ENCODE data around the gene PLSCR3.

GRCh38 chr17:7423679-7424078, 29.4 kb upstream of the PLSCR3 start:
- TF ChIP-seq, protein P1, sequence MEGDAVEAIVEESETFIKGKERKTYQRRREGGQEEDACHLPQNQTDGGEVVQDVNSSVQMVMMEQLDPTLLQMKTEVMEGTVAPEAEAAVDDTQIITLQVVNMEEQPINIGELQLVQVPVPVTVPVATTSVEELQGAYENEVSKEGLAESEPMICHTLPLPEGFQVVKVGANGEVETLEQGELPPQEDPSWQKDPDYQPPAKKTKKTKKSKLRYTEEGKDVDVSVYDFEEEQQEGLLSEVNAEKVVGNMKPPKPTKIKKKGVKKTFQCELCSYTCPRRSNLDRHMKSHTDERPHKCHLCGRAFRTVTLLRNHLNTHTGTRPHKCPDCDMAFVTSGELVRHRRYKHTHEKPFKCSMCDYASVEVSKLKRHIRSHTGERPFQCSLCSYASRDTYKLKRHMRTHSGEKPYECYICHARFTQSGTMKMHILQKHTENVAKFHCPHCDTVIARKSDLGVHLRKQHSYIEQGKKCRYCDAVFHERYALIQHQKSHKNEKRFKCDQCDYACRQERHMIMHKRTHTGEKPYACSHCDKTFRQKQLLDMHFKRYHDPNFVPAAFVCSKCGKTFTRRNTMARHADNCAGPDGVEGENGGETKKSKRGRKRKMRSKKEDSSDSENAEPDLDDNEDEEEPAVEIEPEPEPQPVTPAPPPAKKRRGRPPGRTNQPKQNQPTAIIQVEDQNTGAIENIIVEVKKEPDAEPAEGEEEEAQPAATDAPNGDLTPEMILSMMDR (conservative IDR thresholded peaks at IDR 0.05; ENCODE audit: low read depth, low read length) = no peak
- TF ChIP-seq EZH2 (IDR thresholded peaks at IDR 0.05; ENCODE audit: borderline replicate concordance, low read depth, low read length, poor library complexity, severe bottlenecking) = no peak

Measured in A673 (cell line).